Measurements from ENCODE around the gene MFSD11. TPM values are rescaled to one million over a fixed set of nuclear protein-coding genes. Genes with fewer than 3 reads are reported as not detected.

Gene MFSD11
- total and polyA plus RNA-seq, 2 of the 8 experiments (the other 6 are each of a cell fraction or from before 2014, with no cell fraction given) = 17.7 to 19.8 TPM

DNA sequence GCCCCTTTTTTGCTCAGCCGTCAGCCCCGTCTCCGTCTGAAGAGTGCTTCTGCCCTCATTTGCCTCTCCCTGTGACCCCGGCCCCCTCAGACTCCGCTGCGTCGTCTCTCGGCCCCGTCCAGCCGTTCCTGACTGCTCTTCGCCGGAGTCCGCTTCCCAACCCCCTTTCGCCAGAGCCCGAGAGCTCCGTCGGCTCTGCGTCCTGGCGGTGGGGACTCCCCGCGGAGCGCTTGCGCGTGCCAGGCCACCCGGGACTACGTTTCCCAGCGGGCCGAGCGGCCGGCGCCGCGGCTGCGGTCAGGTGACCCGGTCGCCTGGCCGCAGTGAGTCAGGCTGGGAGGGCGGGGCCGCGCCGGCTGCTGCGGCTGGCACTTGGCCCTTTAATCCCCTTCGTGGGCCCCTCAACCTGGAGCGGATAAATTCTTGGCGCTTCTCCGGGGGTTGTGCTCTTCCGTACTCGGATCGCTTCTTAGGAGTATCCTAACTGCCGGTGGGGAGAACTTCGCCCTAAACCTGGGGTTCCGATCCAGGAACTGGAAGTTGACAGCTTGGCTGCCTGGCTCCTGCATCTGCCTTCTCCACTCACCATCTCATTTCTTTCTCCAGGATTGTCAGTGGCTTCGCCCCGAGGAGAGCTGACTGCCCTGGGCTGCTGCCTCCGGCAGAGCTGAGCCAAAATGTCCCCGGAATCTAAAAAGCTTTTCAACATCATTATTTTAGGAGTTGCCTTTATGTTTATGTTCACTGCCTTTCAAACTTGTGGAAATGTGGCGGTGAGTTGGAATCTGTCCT lies at the start of gene MFSD11 (continued):
- TF ChIP-seq MAX (IDR thresholded peaks at IDR 0.05) (peak; percentile 64), RNF2 (IDR thresholded peaks at IDR 0.05; ENCODE audit: borderline replicate concordance, low read depth, low read length, missing control alignments, poor library complexity, severe bottlenecking) (no peak), CTCF (IDR thresholded peaks at IDR 0.05; ENCODE audit: control extremely low read depth in 1 of 3, insufficient read depth in 1 of 3, low read depth in 1 of 3, low read length in 3 of 3) (no peak), RFX5 (IDR thresholded peaks at IDR 0.05; ENCODE audit: borderline replicate concordance, low read depth, low read length) (no peak), NRF1 (IDR thresholded peaks at IDR 0.05; ENCODE audit: low read depth, low read length) (no peak), BACH1 (IDR thresholded peaks at IDR 0.05; ENCODE audit: low read length) (no peak), POU5F1 (IDR thresholded peaks at IDR 0.05; ENCODE audit: low read depth, low read length) (no peak), RBBP5 (IDR thresholded peaks at IDR 0.05; ENCODE audit: borderline replicate concordance, low read depth, low read length) (no peak; the same call in 1 of the 2 replicates), CHD2 (IDR thresholded peaks at IDR 0.05; ENCODE audit: low read length) (no peak), JUND (IDR thresholded peaks at IDR 0.05; ENCODE audit: low read length) (peak; percentile 87), CHD1 (IDR thresholded peaks at IDR 0.05; ENCODE audit: low read depth, low read length) (no peak), CREB1 (IDR thresholded peaks at IDR 0.05) (peak; percentile 61; the same call in 1 of the 2 replicates), SAP30 (IDR thresholded peaks at IDR 0.05; ENCODE audit: insufficient read depth, insufficient replicate concordance, low read length) (peak; percentile 66), NANOG (IDR thresholded peaks at IDR 0.05; ENCODE audit: insufficient read depth, low read depth, low read length, poor library complexity, severe bottlenecking) (no peak), HDAC6 (IDR thresholded peaks at IDR 0.05; ENCODE audit: low read depth, low read length) (no peak), SIN3A (conservative IDR thresholded peaks at IDR 0.05 in 1 of 2, IDR thresholded peaks at IDR 0.05 in 1 of 2; ENCODE audit: low read depth in 1 of 2, low read length in 2 of 2) (peak in 1 of 2 experiments; percentile 96; a peak in 2 of 4 replicates), ASH2L (IDR thresholded peaks at IDR 0.05; ENCODE audit: low read length) (peak; percentile 79), TCF12 (IDR thresholded peaks at IDR 0.05; ENCODE audit: low read depth, low read length) (0 out of 2 replicates have a peak, but pooled peaks have one; percentile 67), SRF (IDR thresholded peaks at IDR 0.05; ENCODE audit: low read depth, low read length) (0 out of 2 replicates have a peak, but pooled peaks have one; percentile 8)
- TF ChIP-seq, protein P1, sequence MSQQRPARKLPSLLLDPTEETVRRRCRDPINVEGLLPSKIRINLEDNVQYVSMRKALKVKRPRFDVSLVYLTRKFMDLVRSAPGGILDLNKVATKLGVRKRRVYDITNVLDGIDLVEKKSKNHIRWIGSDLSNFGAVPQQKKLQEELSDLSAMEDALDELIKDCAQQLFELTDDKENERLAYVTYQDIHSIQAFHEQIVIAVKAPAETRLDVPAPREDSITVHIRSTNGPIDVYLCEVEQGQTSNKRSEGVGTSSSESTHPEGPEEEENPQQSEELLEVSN (IDR thresholded peaks at IDR 0.05) = no peak
